ENCODE data around the gene PIWIL4.

PIWIL4 gene

GRCh38 chr11:94526645-94527438 lies 40.3 kb upstream of the PIWIL4 start:
- in situ Hi-C loops (cut with MboI; ENCODE audit: low sequenced_read_pairs, unreplicated experiment), result no loop called here
- TF ChIP-seq CTCF (IDR thresholded peaks at IDR 0.05; ENCODE audit: borderline replicate concordance, control extremely low read depth, extremely low read depth, insufficient read depth, missing control alignments), result no peak
- DNase-seq (ENCODE audit: low spot score), result no peak

GRCh38 chr11:94528551-94528950 lies 38.6 kb upstream of the PIWIL4 start:
- no peak for TF ChIP-seq CTCF (IDR thresholded peaks at IDR 0.05; ENCODE audit: borderline replicate concordance, control extremely low read depth, extremely low read depth, insufficient read depth, missing control alignments)
- in situ Hi-C loops (cut with MboI; ENCODE audit: low sequenced_read_pairs, unreplicated experiment), result no loop called here
- DNase-seq (ENCODE audit: low spot score), result no peak

- DNase-seq (ENCODE audit: low spot score), result no peak
- no peak for TF ChIP-seq CTCF (IDR thresholded peaks at IDR 0.05; ENCODE audit: borderline replicate concordance, control extremely low read depth, extremely low read depth, insufficient read depth, missing control alignments)
- in situ Hi-C loops (cut with MboI; ENCODE audit: low sequenced_read_pairs, unreplicated experiment), result no loop called here
Observed at GRCh38 chr11:94532211-94532610, 35.0 kb upstream of the PIWIL4 start.

- DNase-seq (ENCODE audit: low spot score), result no peak
- in situ Hi-C loops (cut with MboI; ENCODE audit: low sequenced_read_pairs, unreplicated experiment), result no loop called here
- TF ChIP-seq CTCF (IDR thresholded peaks at IDR 0.05; ENCODE audit: borderline replicate concordance, control extremely low read depth, extremely low read depth, insufficient read depth, missing control alignments), result no peak
Observed at GRCh38 chr11:94533206-94533605, 34.0 kb upstream of the PIWIL4 start.

- no peak for DNase-seq (ENCODE audit: low spot score)
- in situ Hi-C loops (cut with MboI; ENCODE audit: low sequenced_read_pairs, unreplicated experiment), result no loop called here
- TF ChIP-seq CTCF (IDR thresholded peaks at IDR 0.05; ENCODE audit: borderline replicate concordance, control extremely low read depth, extremely low read depth, insufficient read depth, missing control alignments), result no peak
Observed at GRCh38 chr11:94533696-94534630, 33.2 kb upstream of the PIWIL4 start.

- DNase-seq (ENCODE audit: low spot score), result no peak
- no peak for TF ChIP-seq CTCF (IDR thresholded peaks at IDR 0.05; ENCODE audit: borderline replicate concordance, control extremely low read depth, extremely low read depth, insufficient read depth, missing control alignments)
- in situ Hi-C loops (cut with MboI; ENCODE audit: low sequenced_read_pairs, unreplicated experiment), result no loop called here
Observed at GRCh38 chr11:94536386-94536785, 30.8 kb upstream of the PIWIL4 start.

All from GM13976 (cell line).